Dedifferentiated amniotic fluid mesenchymal stem cell (primary cell): ENCODE results near the gene HAL.

Source experiments
- DNase-seq: peaks from one replicate; pipeline ENCODE4 v3.0.0-alpha.2; 2016; ENCODE audit errors: extremely low spot score

The HAL gene, protein sequence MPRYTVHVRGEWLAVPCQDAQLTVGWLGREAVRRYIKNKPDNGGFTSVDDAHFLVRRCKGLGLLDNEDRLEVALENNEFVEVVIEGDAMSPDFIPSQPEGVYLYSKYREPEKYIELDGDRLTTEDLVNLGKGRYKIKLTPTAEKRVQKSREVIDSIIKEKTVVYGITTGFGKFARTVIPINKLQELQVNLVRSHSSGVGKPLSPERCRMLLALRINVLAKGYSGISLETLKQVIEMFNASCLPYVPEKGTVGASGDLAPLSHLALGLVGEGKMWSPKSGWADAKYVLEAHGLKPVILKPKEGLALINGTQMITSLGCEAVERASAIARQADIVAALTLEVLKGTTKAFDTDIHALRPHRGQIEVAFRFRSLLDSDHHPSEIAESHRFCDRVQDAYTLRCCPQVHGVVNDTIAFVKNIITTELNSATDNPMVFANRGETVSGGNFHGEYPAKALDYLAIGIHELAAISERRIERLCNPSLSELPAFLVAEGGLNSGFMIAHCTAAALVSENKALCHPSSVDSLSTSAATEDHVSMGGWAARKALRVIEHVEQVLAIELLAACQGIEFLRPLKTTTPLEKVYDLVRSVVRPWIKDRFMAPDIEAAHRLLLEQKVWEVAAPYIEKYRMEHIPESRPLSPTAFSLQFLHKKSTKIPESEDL

DNA sequence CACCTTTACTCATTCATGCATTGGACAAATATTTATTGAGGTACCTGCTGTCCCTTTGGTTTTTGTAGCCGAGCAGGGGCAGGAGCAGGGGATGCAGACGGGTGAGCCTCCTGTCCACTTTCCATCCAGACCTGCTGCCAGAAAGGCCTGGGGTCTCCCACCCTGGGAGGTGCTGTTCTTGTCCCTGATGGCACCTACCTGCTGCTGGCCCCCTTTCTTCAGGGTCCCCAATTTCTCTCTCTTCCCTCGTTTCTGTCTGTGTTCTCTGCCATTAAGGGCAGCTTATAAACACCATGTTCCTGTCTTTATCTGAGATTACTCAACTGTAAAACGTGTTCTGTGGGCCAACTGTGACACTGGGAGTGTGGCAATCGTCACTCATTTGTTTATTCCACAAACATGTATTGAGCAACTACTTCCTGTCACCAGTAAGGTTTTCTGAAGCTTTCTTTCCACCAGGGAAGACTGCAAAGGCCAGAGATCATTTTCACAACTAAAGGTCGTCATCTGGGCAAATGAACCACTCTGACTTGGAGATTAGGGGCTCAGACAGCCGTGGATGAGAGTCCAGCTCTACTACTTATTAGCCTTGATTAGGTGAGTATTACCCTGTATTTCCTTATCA, at the start of gene HAL:
TSS of gene HAL (minus strand) at position 311 of the 625 bp plus-strand sequence. CDS start 434 bp downstream, outside the sequence.
- DNase-seq, result peak; percentile 12

DNA sequence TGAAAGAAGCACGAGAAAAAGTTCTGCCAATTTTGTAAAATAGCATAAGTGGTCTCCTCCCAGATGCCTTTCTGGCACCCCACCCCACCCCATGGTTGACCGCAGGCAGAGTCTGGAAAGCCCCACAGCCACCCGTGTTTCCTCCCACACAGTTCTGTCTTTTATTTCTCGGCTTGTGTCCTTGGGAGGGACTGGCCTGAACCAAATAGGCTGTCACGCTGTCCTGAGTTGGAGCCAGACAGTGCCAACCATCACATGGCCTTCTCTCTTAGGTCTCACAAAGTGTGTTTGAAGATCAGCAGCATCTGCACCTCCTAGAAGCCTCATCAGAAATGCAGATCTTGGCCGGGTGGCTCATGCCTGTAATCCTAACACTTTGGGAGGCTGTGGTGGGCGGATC, 49.4 kb upstream of the HAL start:
- DNase-seq, result no peak

DNA sequence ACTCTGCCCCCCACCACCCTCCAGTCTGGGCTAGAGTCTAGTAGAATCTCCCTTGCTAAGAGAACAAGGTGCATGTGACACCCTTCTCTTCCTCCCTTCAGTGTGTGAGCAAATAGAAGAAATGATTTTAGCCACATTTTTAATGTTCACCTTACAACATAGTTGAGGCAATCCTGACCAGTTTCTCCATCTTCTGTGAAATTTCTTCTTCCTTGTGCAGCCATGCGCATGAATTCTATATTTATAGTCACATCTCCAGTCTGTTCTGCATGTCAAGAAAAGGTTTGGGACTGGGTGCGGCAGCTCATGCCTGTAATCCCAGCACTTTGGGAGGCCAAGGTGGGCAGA, 48.8 kb upstream of the HAL start:
- no peak for DNase-seq

DNA sequence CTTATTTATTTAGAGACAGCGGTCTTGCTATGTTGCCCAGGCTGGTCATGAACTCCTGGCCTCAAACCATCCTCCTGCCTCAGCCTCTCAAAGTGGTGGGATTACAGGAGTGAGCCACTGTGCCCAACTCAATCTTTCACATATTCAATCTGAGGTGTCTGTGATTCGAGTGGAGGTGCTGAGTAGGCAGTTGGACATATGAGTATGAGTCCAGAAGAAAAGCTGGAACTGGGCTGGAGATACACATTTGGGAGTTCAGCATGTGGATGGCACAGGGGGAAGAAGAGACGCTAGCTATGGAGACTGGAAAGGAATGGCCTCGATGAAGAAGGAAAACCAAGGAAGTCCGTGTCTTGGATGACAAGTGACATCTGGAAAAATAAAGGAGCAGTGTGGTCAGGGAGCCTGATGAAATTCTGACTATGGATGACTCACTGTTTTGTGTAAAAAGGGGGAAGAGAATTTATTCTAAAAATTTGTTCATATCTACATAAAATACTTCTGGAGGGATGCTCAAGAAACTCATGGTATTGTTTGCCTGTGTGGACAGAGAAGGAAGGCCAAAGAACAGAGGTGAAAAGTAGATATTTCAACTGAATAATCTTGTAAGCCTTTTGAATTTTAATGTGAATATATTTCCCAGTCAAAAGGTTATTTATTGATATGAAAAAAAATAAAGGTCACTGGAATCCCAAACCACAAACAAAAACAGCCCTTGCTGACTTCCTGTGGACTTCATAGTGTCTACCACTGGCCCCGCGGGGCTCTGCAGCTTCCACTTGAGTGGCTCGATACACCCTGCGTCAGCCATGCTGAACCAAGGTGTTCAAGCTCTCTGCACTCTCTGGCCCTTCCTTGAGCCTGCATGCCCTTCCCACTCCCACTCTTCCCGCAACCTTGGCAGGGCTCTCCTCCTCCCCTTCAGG, 48.1 kb upstream of the HAL start:
- peak; percentile 70 for DNase-seq

DNA sequence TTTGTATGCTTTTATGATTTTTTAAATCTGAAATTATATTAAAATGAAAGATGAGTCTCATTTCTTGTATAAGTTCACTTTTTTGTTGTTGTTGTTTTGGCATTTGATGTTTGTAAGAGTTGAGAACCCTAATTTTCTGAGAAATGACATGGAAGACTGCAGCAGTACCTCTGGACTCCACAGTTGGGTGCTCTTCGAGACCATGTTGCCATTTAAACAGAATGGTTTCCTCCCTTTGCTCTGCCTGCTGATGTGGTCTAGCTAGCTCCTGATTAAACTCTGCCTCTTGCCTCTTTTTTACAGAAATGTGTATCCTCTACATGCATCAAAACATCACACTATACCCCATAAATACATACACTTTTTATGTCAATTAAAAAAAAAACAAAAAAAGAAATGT, 45.0 kb upstream of the HAL start:
- DNase-seq, result no peak

DNA sequence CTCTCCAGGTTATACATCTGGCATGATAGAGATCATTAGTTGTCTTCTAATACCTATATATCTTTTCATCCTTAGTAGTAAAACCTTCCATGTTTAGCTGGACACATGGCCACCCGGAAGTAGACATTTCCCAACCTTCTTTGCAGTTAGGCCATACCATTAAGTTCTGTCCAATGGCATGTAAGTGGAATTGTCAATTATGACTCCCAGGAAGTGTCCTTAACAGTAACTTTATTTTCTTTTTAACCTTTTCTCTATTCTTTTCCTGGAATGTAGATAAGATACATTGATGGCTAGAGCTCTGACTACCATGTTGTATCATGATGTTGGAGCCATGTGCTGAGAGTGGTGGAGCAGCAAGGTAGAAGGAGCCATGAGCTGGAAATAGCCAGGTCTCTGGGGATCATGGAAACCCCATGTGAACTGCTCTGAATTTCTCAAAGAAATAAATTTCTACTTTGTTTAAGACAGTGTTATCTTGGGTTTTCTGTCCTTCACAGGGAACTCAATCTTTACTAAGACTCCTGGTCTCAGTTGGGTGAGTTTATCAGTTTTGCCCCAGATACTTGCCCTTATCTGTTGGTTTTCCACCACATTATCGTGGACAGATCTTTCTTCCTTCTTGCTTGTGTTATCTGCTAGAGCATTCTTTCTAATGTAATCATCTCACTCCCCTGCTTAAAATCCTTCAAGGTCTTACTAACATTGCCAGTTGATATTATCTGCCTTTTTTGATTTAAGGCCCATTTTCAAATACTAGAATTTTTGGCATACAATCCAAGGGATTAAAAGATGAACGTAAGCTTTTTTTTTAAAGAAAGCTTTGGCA, 44.4 kb upstream of the HAL start:
- DNase-seq, result no peak

DNA sequence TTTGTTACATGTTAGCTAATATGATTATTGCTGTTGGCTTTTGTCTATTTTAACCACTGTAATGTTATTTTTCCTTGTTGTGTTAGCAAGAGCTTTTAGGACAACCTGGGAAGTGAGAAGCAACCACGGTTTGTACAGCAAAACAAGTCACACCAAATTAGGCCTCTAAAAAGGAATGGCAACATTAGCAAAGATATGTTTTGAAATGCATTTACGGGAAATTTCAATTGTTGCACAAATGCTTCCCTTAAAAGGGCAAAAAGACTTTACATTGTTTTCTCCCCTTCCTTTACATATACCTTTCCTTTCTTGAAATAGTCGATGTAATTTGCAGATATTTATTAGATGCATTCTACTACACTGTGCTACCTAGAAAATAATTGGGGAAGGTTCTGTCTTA, 43.4 kb upstream of the HAL start:
- DNase-seq, result no peak

DNA sequence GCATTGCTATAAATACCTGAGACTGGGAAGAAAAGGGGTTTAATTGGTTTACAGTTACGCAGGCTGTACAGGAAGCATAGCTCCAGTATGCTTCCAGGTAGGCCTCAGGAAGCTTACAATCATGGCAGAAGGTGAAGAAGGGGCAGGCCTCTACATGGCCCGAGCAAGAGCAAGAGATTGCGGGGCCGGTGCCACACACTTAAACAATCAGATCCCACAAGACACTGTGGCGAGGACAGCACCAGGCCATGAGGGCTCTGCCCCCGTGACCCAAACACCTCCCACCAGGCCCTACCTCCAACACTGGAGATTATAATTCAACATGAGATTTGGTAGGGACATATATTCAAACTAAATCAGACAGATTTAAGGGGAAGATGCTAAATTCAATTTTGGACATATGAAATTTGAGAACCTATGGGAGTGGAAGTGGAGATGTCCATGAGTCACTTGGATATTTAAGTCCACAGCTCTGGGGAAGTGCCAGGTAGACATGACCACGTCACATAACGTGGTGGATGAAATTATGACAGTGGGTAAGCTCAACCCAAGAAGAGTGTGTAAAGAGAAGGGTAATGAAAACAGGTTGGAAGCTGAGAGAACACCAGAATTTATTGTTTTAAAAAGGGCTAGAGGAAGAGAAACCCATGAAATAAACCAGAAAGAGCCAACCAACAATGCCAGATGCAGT, 40.8 kb upstream of the HAL start:
- DNase-seq, result no peak

DNA sequence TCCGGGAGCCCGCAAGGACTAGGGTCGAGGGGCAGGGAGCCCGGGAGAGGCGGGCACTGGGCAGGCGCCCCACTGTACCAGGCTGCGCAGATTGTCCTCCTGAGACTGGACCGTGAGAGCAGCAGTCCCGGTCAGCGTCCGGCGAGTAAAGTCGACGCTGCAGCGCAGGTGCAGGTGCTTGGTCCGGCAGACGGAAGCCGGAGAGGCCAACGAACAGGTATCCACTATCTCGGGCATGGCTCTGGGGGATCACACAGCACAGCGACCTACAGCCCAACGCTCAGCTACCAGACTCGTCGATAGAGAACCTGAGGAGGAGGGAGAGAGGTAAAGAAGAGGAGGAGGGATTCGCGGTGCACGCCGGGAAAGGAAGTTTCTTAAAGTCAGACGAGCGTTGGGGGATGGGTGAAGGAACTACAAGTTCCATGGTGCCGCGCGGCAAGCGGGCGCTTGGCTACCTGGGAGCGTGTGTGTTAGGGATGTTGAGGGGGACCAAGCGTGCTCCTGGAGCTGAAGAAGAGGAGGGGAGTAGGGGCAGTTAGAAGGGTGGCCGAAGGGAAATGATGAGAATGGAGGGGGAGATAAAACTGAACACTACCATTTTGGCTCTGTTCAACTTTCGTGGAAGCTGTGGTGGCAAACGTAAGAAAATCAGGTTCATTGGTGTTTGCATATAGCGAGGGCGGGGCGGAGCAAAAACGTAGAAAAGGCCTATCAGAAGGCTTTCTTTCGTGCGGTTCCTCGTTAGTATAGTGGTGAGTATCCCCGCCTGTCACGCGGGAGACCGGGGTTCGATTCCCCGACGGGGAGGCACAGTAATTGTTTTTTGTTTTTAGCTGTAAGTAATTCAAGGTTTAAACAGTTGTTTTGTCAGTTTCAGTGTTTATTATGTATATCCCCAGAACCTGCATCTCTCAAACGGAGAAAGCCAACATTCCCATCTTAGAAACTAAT, 39.4 kb upstream of the HAL start, which contains the start of gene LTA4H:
TSS of gene LTA4H (minus strand) at position 305 of the 954 bp plus-strand sequence. CDS start at position 237, 68 bp downstream.
- peak; percentile 97 for DNase-seq

DNA sequence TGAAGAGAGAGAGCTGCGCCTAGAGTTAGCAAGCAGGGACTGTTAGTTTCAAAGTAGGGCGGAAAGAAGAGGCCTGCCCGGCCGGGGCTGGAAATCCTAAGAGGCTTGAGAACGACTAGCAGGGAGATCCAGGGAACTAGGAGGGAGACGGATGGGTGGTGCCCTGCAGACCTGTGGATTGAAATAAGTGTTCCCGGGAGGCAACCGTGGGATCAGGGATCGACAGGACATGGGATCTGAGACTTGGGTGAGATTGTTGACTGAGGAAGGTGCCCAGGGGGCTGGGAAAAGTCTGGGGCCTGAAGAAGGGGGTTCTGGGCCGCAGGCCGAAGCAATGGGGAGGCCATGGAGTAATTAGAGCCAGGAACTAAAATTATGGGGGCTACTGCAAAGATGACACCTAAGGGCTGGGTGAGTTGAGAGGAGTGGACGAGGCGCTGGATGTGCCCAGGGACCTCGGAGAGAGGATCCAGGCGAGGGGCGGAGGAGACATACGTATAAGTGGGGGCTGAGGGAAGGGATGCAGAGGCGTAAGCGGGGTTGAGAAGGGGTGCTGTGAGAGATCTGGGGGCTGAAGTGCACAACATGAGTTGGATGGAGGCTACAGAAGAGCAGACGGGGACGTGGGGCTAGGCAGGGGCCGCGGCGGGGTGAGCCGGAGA, 38.6 kb upstream of the HAL start:
- no peak for DNase-seq

DNA sequence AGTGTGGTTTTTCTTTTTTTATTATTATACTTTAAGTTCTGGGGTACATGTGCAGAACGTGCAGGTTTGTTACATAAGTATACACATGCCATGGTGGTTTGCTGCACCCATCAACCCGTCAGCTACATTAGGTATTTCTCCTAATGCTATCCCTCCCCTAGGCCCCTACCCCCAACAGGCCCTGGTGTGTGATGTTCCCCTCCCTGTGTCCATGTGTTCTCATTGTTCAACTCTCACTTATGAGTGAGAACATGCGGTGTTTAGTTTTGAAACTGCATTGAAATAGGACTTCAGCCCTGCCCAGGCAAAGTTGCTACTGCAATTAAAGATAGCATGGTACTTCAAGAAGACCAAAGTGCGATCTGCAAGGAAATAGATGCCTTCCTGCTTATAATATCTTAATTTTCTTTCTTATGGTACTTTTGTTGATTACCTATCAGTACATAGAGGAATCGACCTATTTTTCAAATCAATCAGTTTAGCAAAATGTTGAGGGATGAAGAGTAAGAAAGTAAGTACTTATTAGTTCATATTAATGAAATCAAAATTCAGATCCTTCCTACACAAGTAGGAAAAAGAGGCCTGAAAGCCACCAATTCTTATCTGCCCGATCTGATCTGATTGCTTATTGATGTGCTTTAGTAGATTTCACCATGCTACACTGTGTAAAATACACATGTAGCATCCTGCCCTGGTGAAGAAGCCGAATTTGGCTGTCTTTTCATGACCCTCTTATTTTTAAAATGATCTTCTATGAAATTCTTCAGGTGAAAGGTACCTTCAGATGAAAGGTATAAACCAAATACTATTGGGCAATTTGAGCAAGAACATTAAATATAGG, 37.6 kb upstream of the HAL start:
- no peak for DNase-seq

DNA sequence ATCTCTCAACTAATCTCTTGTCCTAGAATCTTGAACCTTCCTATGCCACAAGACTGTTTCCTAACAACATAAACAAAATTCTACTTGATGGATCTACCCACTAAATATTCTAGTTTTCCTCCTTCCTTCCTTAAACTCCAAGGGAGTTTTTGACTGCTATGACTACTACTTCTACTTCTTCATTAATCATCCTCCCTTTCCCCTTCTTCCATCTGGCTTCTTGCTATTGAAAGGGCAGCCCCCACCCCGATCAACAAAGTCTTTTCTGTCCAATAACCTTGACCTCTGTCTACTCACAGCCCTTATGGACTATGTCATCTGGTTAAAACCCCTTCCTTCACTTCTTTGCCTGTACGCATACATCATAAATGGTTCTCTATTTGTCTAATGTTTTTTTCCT, 33.7 kb upstream of the HAL start:
- DNase-seq, result no peak

DNA sequence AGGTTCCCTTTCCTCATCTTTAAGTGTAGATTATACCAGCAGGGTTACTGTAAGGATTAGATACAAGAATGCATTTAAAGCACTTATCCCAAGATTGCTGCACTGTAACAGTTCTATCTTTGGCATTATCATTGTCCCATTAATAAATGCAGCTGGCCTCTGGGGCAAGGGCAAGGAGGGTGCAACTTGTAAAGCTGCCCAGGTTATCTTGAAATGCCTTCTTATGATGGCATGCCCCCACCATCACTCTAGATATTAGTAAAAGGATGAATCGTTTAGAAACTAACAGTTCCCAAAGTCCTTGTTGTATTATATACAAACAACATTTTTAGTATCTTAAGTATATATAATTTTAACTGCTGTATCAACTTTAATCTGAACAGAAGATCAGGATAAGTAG, 32.4 kb upstream of the HAL start:
- no peak for DNase-seq

DNA sequence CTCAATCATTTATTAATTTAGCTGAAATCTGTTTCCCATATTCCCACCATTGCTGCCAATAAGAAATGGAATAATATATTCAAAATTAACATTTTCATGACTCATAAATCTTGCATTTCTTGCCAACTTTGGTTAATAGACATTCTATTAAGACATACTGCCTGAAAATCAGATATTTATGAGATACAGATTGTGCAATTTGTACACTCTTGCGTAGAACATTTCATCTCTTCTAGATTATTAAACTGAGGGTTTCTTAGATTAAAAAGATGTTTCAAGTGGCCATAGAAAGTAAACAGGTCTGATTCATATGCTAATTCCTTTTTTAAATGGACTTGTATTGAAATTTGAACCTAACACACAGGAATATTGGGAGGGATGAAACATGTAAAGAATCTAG, 30.2 kb upstream of the HAL start:
- no peak for DNase-seq

DNA sequence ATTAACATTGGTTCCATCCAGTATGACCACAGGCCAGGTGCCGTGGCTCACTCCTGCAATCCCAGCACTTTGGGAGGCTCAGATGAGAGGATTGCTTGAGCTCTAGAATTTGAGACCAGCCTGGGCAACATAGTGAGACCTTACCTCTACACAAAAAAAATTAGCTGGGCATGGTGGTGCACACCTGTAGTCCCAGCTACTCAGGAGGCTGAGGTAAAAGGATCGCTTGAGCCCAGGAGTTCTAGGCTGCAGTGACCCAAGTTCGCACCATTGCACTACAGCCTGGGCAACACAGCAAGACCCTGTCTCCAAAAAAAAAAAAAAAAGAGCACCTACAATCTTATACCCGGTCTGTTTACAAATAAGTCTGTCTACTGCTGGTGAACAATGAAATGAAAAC, 29.4 kb upstream of the HAL start:
- no peak for DNase-seq

DNA sequence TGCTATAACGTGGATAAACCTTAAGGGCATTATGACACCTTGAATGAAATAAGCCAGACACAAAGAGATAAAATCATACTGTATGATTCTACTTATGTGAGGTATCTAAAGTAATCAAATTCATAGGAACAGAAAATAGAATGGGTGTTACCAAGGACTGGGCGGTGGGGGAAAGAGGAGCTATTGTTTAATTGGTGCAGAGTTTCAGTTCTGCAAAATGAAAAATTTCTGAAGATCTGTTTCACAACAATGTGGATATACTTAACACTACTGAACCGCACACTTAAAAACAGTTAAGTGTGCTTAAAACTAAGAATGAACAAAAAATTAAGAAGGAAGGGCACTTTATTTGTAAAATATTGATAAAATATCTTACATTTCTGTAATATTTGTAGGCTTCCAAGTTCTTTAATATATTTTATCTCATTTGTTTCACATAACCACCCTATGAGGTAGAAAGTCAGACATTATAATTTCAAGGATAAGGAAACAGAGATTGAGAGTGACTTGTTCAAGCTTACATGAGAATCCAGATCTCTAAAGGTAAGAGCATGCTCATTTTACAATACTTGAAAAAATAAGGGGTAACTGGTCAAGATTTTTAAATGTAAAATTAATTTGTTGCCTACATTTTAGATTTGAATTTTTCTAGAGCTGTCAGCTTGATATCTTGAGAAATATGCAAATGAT, 24.3 kb upstream of the HAL start:
- DNase-seq, result no peak

DNA sequence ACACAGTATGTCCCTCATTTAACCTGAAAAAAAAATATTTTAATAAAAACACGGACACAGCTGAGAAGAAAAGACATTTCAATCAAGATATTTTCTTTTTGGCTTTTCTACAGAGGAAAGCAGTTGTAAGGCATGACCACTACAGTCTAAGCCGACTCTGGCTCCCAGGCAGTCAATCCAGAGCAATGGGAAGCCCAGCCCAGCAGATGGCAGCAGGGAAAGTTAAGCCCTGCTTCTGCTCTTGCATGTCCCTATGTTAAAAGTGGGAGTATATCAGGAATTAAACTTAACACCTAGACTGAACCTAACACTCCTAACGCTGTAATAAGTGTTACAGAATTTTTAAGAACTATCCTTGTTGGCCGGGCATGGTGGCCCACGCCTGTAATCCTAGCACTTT, 19.5 kb upstream of the HAL start:
- DNase-seq, result no peak
